Endothelial cell of umbilical vein (primary cell): ENCODE results near the gene ALLC. TPM values are rescaled to one million over a fixed set of nuclear protein-coding genes. Genes with fewer than 3 reads are reported as not detected.

Experiments used
- BruUV-seq: library from RNA; stranded (reverse); fragments of 400-500 nt; replicated peaks from 2 replicates; lab custom pipeline; 2021; lab: Mats Ljungman, UMichigan
- CTCF ChIA-PET: fragments of 300-600, 350-600 bp; sonication (Branson Sonifier 250); formaldehyde crosslinking; loops from one replicate; lab custom pipeline; 2021; ENCODE audit warnings: antibody characterized with exemption, inconsistent platforms; lab: Charles Lee
- POLR2A ChIA-PET: fragments of 300-600, 350-600 bp; sonication (Branson Sonifier 250); formaldehyde crosslinking; loops from one replicate; lab custom pipeline; 2021; ENCODE audit warnings: antibody characterized with exemption, inconsistent platforms; lab: Charles Lee
- DNase-seq: peaks from one replicate; pipeline ENCODE4 v3.0.0-alpha.2; 2011; ENCODE audit warnings: low read depth, low spot score
- FAIRE-seq: peaks from 2 replicates; lab custom pipeline; 2011; peaks lifted over from hg19 to GRCh38; lab: Jason Lieb, UNC
- H2AFZ ChIP-seq: 2 replicates; pipeline ENCODE4 v1.6.0; 2012; ENCODE audit warnings: low read depth, low read length, control low read depth, inconsistent platforms
- H3K27ac ChIP-seq: 2 replicates; pipeline ENCODE4 v1.5.1; 2011; ENCODE audit warnings: low read depth, mild to moderate bottlenecking, control low read depth, low read length, moderate library complexity; ENCODE audit not compliant: insufficient read depth
- H3K27me3 ChIP-seq, 2 experiments: 2 replicates each; pipeline versions ENCODE4 v1.6.0 to v1.6.1; 2011; ENCODE audit warnings: low read length in 2 of 2, mixed read lengths in 1 of 2; ENCODE audit not compliant: control insufficient read depth in 2 of 2, insufficient read depth in 2 of 2
- H3K36me3 ChIP-seq, 2 experiments: 2 replicates in 1 of 2; 3 replicates in 1 of 2; pipeline ENCODE4 v1.5.1; 2011; ENCODE audit warnings: low read length in 2 of 2, mild to moderate bottlenecking in 1 of 2, moderate library complexity in 1 of 2; ENCODE audit not compliant: control insufficient read depth in 2 of 2, insufficient read depth in 2 of 2; ENCODE audit errors: extremely low read depth in 1 of 2
- H3K4me1 ChIP-seq: 3 replicates; pipeline ENCODE4 v1.5.1; 2011; ENCODE audit warnings: mild to moderate bottlenecking, low read length; ENCODE audit not compliant: control insufficient read depth, insufficient read depth; ENCODE audit errors: extremely low read depth
- H3K4me2 ChIP-seq: 2 replicates; pipeline ENCODE4 v1.6.1; 2011; ENCODE audit warnings: low read length, control low read depth, mixed read lengths; ENCODE audit not compliant: insufficient read depth
- H3K4me3 ChIP-seq, 3 experiments: fragments of 200-600 bp in 1 of 3; sonication (generic), shearing (Covaris generic) in 1 of 3; replicated peaks in 1 of 3; 2 replicates each; pipeline ENCODE4 v1.5.1; 2011 to 2016; ENCODE audit warnings: control low read depth in 3 of 3, low read length in 3 of 3, mild to moderate bottlenecking in 2 of 3, inconsistent platforms in 1 of 3, low read depth in 1 of 3, moderate library complexity in 1 of 3; ENCODE audit not compliant: insufficient read depth in 1 of 3
- H3K79me2 ChIP-seq: 2 replicates; pipeline ENCODE4 v1.6.0; 2012; ENCODE audit warnings: low read length, inconsistent platforms; ENCODE audit not compliant: control insufficient read depth, insufficient read depth
- H3K9ac ChIP-seq: replicated peaks from 2 replicates; pipeline ENCODE3; 2011; ENCODE audit warnings: low read length, control low read depth; ENCODE audit not compliant: insufficient read depth; ENCODE audit errors: extremely low read depth
- H3K9me1 ChIP-seq: replicated peaks from 3 replicates; pipeline ENCODE4 v1.6.0; 2011; ENCODE audit warnings: mild to moderate bottlenecking, low read length; ENCODE audit not compliant: control insufficient read depth, insufficient read depth; ENCODE audit errors: extremely low read depth
- H3K9me3 ChIP-seq: replicated peaks from 2 replicates; pipeline ENCODE4 v1.5.1; 2012; ENCODE audit warnings: low read length, inconsistent platforms; ENCODE audit not compliant: control insufficient read depth, insufficient read depth
- H4K20me1 ChIP-seq: replicated peaks from 2 replicates; pipeline ENCODE3; 2011; ENCODE audit warnings: mild to moderate bottlenecking, low read length; ENCODE audit not compliant: control insufficient read depth, insufficient read depth; ENCODE audit errors: extremely low read depth
- CTCF ChIP-seq, 2 donors: IDR thresholded peaks; 1 replicate in 1 of 2; 2 replicates in 1 of 2; pipeline ENCODE4 v1.5.1; 2011; ENCODE audit warnings: low read length in 2 of 2, mild to moderate bottlenecking in 2 of 2, moderate library complexity in 2 of 2, control low read depth in 1 of 2, inconsistent platforms in 1 of 2, low read depth in 1 of 2; ENCODE audit not compliant: insufficient read depth in 1 of 2; ENCODE audit errors: extremely low read depth in 1 of 2
- EZH2 ChIP-seq: IDR thresholded peaks from 2 replicates; pipeline ENCODE4 v1.6.1; 2012; ENCODE audit warnings: borderline replicate concordance, low read depth, mild to moderate bottlenecking, moderate library complexity, low read length, inconsistent platforms; ENCODE audit not compliant: severe bottlenecking
- FOS ChIP-seq: IDR thresholded peaks from 2 replicates; pipeline ENCODE4 v1.6.1; 2011; ENCODE audit warnings: mild to moderate bottlenecking, low read length, moderate library complexity, borderline replicate concordance; ENCODE audit not compliant: insufficient read depth
- GATA2 ChIP-seq: IDR thresholded peaks from 2 replicates; pipeline ENCODE4 v1.7.0; 2011; ENCODE audit warnings: low read depth, mild to moderate bottlenecking, moderate library complexity, mixed read lengths, low read length; ENCODE audit not compliant: insufficient read length, insufficient read depth
- JUN ChIP-seq: IDR thresholded peaks from 2 replicates; pipeline ENCODE4 v1.6.1; 2011; ENCODE audit warnings: borderline replicate concordance, low read depth; ENCODE audit not compliant: insufficient read length, insufficient read depth
- MAX ChIP-seq: IDR thresholded peaks from 2 replicates; pipeline ENCODE4 v1.6.1; 2011; ENCODE audit not compliant: insufficient read depth, insufficient read length
- MYC ChIP-seq: IDR thresholded peaks from one replicate; pipeline ENCODE4 v1.6.1; 2011; ENCODE audit warnings: mild to moderate bottlenecking, low read depth, low read length
- POLR2A ChIP-seq: IDR thresholded peaks from 2 replicates; pipeline ENCODE4 v1.6.1; 2012; ENCODE audit warnings: low read depth, mild to moderate bottlenecking, control low read depth, low read length
- POLR2AphosphoS5 ChIP-seq: IDR thresholded peaks from 2 replicates; pipeline ENCODE4 v1.6.1; 2012; ENCODE audit warnings: low read depth, mild to moderate bottlenecking, control low read depth, low read length, moderate library complexity; ENCODE audit not compliant: insufficient read depth
- dilution Hi-C: fragments of 300-500 bp; cut with MboI; formaldehyde crosslinking; loops from one replicate; pipeline ENCODE4 v1.15.0; 2019; ENCODE audit warnings: low sequenced_read_pairs; ENCODE audit not compliant: extremely low pct_ligation_motif_present
- intact Hi-C: fragments of 100-400 bp; cut with micrococcal nuclease; formaldehyde crosslinking; loops from one replicate; pipeline ENCODE4 v1.10.0; 2022
- polyA plus RNA-seq, 4 experiments: library from polyadenylated mRNA; depleted of rRNA in 3 of 4; stranded (reverse) in 3 of 4; unstranded in 1 of 4; fragments of >200 nt; gene quantifications; 2 replicates each; pipeline versions ENCODE4 v1.2.1 to v1.2.3, GENCODE V29; 2011 to 2012; ENCODE audit warnings: missing spikeins in 1 of 4
- total RNA-seq: library from RNA; stranded (reverse); gene quantifications from 2 replicates; pipeline ENCODE4 v1.2.3, GENCODE V29; 2021

Gene ALLC
- total and polyA plus RNA-seq, 2 donors (not counting 3 experiments of a cell fraction or from before 2014, with no cell fraction given) = not detected

- no peak overlapping the region for H3K4me2 ChIP-seq
- no peak for FAIRE-seq
- dilution Hi-C loops (no loop called here), intact Hi-C loops (no loop called here)
- no peaks in the 10 kb centered on the region for H3K27me3 ChIP-seq
- H2AFZ ChIP-seq = no peak overlapping the region
- H3K27ac ChIP-seq = no peak overlapping the region
- H3K4me1 ChIP-seq = peaks cover 4% of the 10 kb centered on the region
- no TSS peak for BruUV-seq
- TF ChIP-seq POLR2AphosphoS5 (no peak), MAX (no peak), POLR2A (no peak), JUN (no peak)
- H3K9me3 ChIP-seq = no peaks in the 10 kb centered on the region
- POLR2A ChIA-PET = no interaction called here
- CTCF ChIA-PET = no interaction called here
- no peak overlapping the region for H3K9ac ChIP-seq
- no peaks in the 10 kb centered on the region for H3K79me2 ChIP-seq
- H3K36me3 ChIP-seq = no peaks in the 10 kb centered on the region
- no peaks in the 10 kb centered on the region for H4K20me1 ChIP-seq
- H3K9me1 ChIP-seq = no peaks in the 10 kb centered on the region
- no peak for DNase-seq
- no peak overlapping the region for H3K4me3 ChIP-seq
These were observed 73.8 kb downstream of the ALLC start for GRCh38 chr2:3731829-3732228.

DNA sequence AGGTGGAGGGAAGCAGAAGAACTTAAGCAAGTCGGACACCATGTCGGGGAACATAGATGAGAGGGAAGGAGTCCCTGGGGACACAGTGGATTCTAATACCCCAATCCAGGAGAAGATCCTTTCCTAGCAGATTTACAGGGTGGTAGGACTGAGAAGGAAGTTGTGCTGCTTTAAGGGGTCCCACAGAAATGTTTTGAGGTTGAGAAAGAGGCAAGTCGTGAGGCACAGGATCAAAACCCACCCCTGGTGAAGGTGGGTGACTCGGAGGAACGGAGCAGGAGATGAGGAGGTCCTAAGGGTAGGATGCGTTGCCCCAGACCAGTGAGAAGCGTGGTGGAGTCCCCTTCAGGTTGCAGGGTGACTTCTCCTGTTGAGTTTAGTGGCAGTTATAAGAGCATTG, 78.1 kb downstream of the ALLC start:
- Histone ChIP-seq H3K4me1 (no peaks in the 10 kb centered on the region), H3K9me3 (no peaks in the 10 kb centered on the region), H2AFZ (no peak overlapping the region), H3K9ac (no peak overlapping the region), H3K9me1 (no peaks in the 10 kb centered on the region), H3K36me3 (no peaks in the 10 kb centered on the region), H3K27ac (no peak overlapping the region), H3K4me3 (no peak overlapping the region), H3K79me2 (no peaks in the 10 kb centered on the region), H3K4me2 (no peak overlapping the region), H4K20me1 (no peaks in the 10 kb centered on the region), H3K27me3 (no peaks in the 10 kb centered on the region)
- no peak for FAIRE-seq
- intact Hi-C loops (no loop called here), dilution Hi-C loops (no loop called here)
- ChIA-PET CTCF (no interaction called here), POLR2A (no interaction called here)
- BruUV-seq = no TSS peak
- DNase-seq = no peak
- TF ChIP-seq FOS (no peak), POLR2A (no peak), CTCF (IDR thresholded peaks at IDR 0.05; ENCODE audit: extremely low read depth in 1 of 2, insufficient read depth in 1 of 2, low read depth in 1 of 2, low read length in 2 of 2) (no peak), JUN (no peak), GATA2 (no peak), MAX (no peak), MYC (no peak), EZH2 (no peak), POLR2AphosphoS5 (no peak)
